SKM-1 (cell line): ENCODE measurements around the gene OPN4.

Source experiments
- DNase-seq: peaks from one replicate; lab custom pipeline; 2025; ENCODE audit not compliant: unreplicated experiment; lab: John Stamatoyannopoulos, UW

OPN4 gene

DNA sequence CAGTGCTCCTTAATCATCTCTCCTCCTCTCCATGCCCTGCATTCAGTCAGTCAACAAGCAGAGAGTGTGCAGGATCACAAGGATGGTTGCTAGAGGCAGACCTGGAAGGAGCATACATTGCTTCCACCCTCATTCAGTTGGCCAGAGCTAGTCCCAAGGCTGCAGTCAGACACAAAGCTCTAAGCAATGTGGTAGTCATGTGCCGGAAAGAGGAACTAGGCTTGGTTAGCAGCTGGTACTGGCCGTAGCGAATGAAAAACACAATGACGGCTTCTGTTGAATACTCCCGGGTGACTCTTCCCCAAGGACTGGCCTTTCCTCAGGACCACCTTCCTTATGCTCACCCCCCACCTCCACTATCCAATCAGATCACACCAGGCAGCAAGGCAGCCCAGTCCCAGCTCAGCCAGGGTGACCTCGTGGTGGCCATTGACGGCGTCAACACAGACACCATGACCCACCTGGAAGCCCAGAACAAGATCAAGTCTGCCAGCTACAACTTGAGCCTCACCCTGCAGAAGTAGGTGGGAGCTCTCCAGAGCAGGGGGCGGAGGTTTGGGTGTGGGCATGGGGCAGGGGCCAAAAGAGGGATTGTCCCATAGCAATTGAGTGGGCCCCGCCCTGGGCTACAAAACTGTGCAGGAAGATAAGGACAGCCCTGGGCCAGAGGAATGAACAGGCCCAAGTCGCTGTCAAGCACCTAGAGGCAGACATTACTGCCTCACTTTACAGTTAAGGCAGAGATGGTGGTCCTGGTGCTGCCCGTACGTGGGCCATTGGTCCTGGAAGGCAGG, 24.8 kb downstream of the OPN4 start:
- DNase-seq, result no peak

DNA sequence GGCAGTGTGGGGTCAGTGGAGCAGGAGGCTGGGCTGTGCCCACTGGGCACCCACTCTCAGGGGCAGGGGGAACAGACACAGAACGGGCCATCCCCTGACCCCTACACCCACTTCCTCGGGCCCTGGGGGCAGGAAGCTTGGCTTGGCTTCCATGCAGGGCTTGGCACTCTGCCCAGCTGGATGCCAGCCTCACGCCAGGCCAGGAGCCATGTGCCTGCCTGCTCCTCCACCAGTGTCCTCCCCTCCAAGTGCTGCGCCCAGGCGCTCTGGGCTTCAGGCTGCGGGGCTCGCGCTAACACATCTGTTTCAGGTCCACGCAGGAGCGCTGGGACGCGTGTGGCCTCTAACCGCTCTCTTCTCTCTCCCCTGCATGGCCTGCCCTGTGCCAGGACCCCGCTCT, 26.7 kb downstream of the OPN4 start:
- no peak for DNase-seq

DNA sequence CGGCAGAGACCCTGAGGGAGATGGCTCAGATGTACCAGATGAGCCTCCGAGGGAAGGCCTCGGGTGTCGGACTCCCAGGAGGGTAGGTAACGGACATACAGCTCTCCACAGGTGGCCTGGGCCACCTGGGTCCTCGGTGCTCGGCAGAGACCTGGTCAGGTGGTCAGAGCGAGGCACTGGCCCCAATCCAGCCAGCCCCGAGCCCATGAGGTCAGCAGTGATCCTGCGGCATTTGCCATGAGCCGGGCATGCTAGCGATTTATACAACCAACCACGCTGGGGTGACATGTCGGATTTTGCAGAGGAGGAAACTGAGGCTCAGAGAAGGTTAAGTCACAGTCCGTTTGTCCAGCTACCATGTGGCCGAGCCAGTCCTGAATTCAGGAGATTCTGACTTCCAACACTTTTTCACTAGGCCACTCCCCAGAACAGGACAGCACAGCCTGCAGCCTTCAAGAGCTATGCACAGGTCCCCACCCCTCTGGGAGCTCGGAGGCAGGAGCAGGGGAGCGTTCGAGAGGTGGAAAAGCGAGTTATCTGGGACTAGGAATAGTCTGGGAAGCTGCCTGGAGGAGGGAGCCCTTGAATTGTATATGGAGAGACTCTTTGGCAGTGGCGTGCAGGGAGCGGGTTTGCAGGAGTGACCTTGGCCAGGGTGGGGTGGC, 27.5 kb downstream of the OPN4 start:
- no peak for DNase-seq

DNA sequence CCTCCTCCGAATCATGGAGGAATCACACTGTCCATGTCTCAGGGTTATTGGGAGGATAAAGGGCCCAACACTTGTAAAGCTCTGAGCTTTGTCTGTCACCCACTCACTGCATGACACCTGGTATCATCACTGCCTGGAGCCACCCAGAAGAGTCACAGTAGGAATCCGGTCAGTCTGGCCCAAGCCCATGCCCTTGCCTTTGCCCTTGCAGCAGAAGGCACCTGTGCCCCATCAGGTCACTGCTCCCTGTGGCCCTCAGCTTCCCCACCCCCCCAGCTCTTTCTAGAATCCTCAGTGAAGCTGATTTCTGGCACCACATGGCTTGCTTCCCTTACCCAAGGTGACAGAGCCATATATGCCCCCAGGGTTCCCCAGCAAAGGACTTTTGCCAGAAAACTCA, 28.3 kb downstream of the OPN4 start:
- no peak for DNase-seq

DNA sequence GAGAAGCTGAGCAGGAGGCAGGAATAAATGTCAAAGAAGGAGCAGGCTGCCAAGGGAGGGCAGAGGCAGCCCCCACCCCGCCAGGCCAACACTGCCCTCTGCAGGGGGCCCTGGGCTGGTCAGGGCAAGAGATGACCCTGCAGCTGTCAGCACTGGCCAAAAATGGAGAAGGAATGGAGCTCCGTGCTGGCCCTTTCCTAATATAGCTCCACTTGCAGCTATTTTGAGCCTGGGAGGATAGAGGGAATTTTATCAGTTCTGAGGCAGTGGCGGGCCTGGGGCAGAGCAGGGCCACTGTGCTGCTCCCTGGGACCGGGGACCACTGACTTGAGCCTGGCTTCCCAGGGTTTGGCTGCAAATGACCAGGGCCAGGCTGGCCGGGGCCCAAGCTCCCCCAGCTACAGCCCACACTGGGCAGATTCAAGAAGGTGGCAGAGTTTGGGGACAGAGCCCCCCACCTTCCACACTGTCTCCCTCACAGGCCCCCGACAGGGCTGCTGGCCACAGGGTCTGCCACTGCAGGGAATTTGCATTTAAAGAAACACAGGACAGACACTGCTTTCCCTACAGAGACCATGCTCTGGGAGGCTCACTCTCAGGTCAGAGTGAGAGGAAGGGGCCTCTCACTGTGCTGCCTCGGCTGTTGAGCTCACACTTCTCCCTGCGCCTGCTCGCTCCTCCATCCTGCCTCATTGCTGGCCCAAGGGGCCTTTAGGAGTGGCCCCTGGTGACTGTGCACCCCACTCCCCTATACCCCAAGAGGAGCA, 30.2 kb downstream of the OPN4 start:
- DNase-seq, result no peak

DNA sequence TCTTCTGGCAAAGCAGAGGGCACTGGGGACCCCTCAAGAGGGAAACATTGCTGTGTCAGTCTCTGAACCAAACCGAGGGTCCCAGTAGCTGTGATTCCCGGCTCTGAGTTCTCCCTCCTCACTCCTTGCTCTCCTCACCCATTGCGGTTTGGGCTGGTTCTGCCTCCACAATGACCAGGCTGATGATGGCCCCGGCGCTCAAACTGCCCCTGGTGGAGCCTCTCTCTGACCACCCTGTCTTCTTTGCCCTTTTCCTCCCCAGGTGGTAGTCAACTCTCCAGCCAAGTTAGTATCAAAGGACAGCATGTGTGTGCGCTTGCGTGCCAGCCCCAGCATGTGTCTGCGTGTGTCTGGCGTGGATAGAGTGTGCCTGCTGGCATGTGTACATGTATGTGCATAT, 31.1 kb downstream of the OPN4 start:
- DNase-seq, result no peak

DNA sequence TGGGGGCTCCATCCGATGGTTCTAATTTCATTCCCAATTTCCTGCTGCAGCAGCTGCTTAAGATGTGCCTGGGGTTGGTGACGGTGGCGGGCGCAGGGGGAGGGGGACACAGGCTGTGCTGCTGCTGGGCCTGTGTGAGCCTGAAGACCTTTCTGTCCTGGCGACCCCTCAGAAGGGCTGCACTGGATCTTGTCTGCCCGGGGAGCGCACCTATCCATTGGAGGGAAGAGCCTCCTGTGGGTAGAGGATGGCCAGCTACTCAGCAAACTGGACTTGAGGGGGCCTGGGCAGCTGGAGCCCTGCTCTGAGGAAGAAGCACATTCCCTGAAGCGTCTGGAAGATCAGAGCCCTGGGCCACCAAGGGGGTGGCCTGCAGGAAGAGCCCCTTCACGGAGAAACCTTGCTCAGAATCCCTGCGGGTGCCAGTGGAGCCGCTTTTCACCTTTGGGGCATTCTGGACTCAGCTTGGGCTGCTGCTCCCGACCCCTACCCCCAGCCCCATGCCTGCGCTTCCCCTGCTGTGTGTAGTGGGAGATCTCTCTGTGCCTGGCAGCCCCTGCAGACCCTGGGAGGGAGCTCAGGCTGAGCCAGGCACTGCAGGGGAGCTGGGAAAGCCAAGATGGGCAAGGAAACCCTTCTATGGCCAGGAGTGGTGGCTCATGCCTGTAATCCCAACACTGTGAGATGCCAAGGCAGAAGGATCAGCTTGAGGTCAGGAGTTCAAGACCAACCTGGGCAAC, 31.7 kb downstream of the OPN4 start:
- DNase-seq, result no peak

DNA sequence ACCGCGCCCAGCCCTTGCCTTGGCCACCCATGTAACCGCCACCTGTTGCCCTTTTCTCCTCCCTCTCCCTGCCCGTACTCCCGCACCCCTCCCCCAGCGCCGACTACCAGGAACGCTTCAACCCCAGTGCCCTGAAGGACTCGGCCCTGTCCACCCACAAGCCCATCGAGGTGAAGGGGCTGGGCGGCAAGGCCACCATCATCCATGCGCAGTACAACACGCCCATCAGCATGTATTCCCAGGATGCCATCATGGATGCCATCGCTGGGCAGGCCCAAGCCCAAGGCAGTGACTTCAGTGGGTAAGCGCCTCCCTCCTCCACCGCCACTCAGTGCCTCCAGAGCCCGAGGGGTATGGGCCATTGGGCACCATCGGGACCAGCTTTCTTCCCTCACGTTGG, 32.6 kb downstream of the OPN4 start:
- no peak for DNase-seq

DNA sequence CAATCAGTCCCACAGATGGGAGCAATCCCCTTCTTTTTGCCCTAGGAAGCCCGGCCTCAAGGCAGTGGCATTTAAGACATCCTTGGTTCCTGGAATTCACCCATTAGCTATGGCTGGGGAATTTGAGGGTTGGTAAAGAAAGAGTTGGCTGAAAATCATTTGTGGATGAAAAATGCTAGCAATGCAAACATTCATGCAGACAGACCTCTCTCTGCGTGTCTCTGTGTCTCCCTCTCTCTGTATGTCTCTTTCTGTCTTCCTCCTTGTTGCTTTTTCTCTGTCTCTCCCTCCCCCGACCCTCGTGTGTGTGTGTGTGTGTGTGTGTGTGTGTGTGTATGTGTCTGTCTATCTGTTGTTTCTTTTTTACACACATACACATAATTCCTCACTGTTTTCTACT, 33.4 kb downstream of the OPN4 start:
- no peak for DNase-seq

DNA sequence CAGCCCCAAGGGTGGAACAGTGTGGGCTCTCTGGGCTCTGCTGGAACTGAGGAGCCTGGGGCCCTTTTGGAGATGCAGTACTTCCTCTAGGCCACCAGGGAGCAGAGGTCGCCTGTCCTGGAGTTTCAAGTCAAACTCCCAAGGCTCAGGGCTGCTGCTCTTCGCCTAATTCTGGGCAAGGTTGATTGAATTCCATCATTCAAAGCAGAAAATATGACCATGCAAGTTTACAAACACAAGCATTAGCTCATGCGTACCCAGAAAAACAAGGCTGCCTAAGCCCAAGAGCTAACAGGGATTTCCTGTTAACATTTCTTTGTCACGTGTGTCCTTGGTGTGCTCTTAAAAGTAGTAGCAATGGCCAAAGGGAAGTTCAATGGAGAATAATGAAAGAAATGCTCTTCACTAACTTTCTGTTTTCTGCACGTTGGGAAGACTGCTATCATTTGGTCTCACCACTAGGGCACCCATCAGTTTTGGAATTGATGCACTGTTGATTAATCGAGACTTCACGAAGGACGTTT, 34.1 kb downstream of the OPN4 start:
- peak; percentile 72 for DNase-seq

DNA sequence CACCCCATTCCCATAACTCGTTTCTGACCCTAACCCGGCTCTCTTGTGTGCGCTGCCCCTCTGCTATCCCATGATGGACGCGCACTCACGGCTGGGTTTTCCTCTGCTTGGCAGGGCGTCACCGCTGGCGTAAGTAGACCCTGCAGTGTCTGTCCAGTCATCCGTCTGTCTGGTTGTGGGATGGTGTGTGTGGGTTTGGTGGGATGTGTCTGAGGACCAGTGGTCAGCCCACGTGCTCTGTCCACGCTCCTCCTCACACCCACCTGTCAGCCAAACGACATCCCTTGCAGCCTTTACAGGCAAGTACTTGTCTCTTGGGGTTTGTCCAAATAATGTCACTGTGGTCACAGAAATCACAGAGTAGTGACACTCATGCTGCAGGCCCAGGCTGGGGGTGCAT, 34.8 kb downstream of the OPN4 start:
- no peak for DNase-seq

DNA sequence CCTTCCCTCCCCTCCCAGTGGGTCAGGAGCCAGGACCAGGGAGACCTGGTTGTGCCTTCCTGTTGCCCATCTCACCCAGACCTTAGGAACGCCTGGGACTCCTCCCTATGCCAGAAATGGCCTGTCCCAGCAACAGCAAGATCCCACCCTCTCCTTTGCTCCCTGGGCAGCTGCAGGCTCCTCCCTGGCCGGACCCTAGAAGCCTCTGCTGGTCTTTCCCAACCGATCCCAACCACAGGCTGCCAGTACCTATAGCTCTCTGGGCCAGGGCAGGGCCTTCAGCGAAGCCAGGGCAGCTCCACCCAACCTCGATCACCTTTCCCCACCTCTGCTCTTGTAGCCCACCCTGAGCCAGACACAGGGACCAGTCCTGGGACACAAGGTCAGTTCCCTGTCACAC, 35.9 kb downstream of the OPN4 start:
- DNase-seq, result no peak

DNA sequence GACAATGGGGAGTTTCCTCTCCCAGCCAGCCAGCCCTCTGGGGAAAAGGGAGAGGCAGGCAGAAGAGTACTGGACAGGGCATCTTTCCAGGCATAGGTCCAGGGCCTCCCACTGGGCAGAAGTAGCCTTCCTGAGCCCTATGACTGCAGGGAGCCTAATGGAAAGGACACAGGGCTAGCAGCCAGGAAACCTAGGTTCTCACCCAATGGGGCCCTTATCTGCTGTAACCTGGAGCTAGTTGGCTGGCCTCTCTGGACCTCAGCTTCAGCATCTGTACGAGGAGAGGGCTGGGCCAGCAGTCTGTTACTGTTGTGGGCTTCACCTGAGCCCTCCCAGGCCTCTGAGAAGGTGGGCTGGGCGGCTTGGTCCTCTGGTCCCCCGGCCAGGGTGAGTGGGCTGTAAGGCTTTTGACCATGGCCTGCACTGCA, 36.3 kb downstream of the OPN4 start:
- no peak for DNase-seq

DNA sequence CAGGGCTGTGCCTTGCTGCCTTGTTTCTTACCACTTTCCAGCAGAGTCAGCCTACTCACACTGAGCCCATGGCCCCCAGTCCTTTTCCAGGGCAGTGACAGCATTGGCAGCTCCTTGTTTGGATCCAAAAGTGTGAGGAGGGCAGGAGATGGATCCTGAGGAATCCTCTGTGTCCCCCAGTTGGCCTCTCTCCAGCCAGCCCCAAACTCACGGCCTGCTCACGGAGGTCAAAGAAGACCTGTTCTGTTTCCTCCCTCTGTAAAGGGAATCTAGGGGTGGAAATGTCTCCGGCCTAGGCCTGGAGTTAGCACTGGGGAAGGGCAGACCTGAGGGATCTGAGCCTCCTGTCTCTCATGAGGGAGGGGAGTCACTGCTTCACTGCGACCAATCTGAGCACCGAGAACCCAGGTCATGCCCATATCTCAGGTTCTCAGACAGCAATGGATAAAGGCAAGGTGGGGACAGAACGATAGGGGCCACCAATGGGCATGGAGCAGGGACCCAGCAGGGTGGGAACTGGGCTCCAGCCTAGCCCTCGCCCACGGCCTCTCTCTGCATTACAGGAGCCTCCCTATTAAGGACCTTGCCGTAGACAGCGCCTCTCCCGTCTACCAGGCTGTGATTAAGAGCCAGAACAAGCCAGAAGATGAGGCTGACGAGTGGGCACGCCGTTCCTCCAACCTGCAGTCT, 37.1 kb downstream of the OPN4 start:
- DNase-seq, result no peak

DNA sequence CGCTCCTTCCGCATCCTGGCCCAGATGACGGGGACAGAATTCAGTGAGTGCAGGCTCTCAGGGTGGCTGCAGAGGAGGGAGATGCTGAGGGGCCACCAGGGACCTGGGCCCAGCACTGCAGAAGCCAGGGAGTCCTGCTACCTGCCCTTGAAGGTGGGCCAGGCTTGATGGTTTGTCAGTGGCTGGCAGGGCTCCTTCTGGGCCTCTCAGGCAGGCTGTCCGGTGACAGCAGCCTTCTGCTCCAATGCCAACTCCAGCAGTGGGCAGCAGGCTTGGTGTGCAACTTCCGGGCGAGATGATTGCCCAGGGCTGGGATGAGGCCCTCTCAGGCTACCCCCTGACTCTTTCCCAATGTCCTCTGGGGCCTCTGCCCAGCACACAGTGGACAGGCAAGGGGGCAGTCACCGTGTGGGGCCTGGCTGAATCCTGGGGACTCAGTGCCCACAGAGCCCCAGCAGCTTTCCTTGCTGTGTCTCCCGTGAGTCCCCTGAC, 37.7 kb downstream of the OPN4 start:
- no peak for DNase-seq

DNA sequence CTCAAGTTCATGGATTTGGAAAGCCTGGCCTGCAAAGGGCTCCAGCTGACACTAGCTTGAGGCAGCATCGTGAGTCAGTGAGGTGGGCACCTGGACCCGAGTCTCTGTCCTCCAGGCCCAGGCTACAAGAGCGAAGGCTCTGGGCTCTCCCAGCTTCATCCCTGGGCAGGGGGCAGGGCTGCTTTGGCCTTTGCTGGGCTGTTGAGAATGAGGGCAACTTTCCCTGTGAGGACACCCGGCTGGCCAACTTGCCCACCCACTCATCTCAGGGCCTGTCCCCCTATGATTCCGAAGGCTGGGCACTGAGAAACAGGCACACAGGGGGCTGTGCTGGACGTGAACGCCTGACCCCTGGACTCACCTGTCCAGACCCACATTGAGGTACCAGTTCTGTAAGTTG, 38.3 kb downstream of the OPN4 start:
- no peak for DNase-seq

DNA sequence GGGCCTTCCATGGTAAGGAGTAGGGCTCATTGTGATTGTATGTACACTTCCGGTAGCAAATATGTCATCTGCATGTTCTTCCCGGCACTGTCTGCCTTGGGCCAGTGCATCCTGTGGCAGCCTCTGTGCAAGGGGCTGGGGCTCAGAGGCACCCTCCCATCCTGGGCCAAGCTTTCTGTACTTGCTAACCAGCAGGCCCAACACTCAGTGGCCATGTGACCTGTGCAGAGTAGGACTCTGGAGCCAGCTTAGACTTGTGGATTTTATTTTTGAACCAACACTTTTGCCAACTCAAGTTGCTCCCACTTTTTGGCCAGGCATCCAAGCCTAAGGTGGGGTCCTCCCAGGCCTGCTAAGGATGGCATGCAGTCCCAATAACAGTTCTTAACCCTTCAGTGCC, 38.9 kb downstream of the OPN4 start:
- DNase-seq, result no peak

DNA sequence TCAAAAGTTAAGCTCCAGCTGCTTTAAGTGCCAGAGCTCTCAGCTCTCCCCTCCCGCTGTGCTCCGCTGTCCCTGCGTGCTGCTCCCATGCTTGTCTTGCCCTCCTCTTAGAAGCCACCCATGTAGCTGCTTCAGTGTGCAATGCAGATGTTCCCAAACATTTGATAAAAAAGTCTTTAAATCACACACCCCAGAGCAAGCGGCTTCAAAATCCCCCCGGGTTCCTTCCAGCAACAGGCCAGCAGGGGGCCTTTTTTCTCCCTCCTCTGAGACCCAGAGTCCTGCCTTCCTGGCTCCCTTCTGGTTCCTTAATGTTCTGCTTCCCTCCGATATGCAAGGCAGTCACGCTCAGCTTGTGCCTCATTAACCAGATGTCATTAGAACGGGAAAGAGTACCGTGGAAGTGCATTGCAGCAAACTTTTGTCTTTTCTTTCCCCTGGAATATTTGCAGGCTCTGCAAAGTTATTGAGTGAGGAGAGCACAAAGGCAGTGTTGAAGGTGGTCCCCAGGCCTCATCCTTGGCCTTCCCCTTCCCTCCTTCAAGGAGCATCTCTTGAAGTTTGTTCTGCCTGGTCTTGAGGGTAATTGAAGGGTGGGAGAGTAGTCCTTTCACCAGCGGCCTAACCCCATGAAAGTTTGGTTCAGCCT, 39.5 kb downstream of the OPN4 start:
- peak; percentile 44 for DNase-seq

DNA sequence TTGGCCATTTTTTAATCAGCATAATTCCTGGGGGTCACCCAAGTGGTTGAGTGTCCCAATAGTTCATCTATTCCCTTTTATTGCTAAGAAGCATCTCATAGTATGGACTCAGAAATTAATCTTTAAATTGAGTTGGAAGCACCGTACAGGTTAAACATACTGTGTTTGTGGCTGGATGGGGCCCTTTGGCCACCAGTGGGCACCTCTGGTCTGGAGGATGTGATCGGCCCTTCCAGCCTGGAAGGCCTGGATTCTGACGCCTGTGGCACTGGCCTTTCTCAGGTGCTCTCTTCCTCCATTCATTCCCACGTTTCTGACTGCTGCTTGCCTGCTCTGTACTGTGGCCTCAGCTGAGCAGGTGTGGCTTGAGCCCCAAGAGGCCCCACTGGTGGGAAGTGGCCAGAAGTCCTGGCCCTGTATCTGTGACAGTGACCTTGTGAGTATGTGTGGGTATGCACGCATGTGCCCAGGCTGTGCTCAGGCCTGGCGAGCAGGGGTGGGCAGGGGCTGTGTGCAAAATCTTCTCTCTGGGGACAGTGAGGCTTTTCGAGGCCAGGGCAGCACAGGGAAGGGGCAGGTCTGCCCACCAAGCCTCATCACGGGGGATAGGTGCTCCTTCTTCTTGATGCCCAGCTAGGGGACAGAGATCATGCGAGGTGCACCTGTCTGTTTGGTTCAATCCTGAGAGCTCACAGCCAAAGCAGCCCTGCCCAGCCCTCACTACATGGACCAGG, 44.0 kb downstream of the OPN4 start:
- DNase-seq, result no peak
